Measurements from ENCODE around the gene PER1. TPM values are rescaled to one million over a fixed set of nuclear protein-coding genes. Genes with fewer than 3 reads are reported as not detected.

The PER1 gene
- total and polyA plus RNA-seq, 9 of the 15 experiments (the other 6 are each of a cell fraction or from before 2014, with no cell fraction given) = 0.13 to 26.0 (median 3.4) TPM

- TF ChIP-seq GTF2A2 (tag; IDR thresholded peaks at IDR 0.05) = no peak
- TF ChIP-seq MCM2 (IDR thresholded peaks at IDR 0.05; ENCODE audit: low read depth) = no peak
- peak; percentile 58 for TF ChIP-seq PRDM10 (IDR thresholded peaks at IDR 0.05; ENCODE audit: partially characterized antibody)
- TF ChIP-seq SNAPC5 (CRISPR knock-in tag; IDR thresholded peaks at IDR 0.05) = no peak
- peak; percentile 36; the same call in 1 of the 2 replicates for TF ChIP-seq NCOR1 (IDR thresholded peaks at IDR 0.05)
- no peak for TF ChIP-seq SMARCB1 (IDR thresholded peaks at IDR 0.05; ENCODE audit: insufficient read length, low read depth)
- 0 out of 2 replicates have a peak, but pooled peaks have one; percentile 46 for TF ChIP-seq MTA3 (IDR thresholded peaks at IDR 0.05; ENCODE audit: borderline replicate concordance)
- 0 out of 2 replicates have a peak, but pooled peaks have one; percentile 21 for TF ChIP-seq FOXP4 (CRISPR knock-in tag; IDR thresholded peaks at IDR 0.05; ENCODE audit: borderline replicate concordance)
- TF ChIP-seq CAMTA2 (CRISPR knock-in tag; conservative IDR thresholded peaks at IDR 0.05) = no peak
- no peak for TF ChIP-seq RBM25 (IDR thresholded peaks at IDR 0.05; ENCODE audit: low read depth, low read length, severe bottlenecking)
- no peak for TF ChIP-seq RAD21 (CRISPR knock-in tag; conservative IDR thresholded peaks at IDR 0.05 in 1 of 2, IDR thresholded peaks at IDR 0.05 in 1 of 2)
- no peak for TF ChIP-seq CBX1 (IDR thresholded peaks at IDR 0.05; ENCODE audit: low read depth)
- no peak for TF ChIP-seq KDM2B (CRISPR knock-in tag; IDR thresholded peaks at IDR 0.05)
- TF ChIP-seq RNF2 (IDR thresholded peaks at IDR 0.05) = 0 out of 2 replicates have a peak, but pooled peaks have one; percentile 46
- peak; percentile 86 for TF ChIP-seq SP1 (CRISPR knock-in tag; IDR thresholded peaks at IDR 0.05)
- no peak for TF ChIP-seq TRIM24 (IDR thresholded peaks at IDR 0.05)
- peak; percentile 82 for TF ChIP-seq RBFOX2 (IDR thresholded peaks at IDR 0.05; ENCODE audit: low read depth, low read length)
- no peak for TF ChIP-seq HNRNPK (IDR thresholded peaks at IDR 0.05; ENCODE audit: low read depth, low read length, poor library complexity, severe bottlenecking)
- peak; percentile 76 for TF ChIP-seq ATF3 (IDR thresholded peaks at IDR 0.05)
- TF ChIP-seq ATF3 (CRISPR knock-in tag; conservative IDR thresholded peaks at IDR 0.05) = no peak
- peak in 1 of 2 experiments; percentile 43; a peak in 1 of 4 replicates for TF ChIP-seq HDAC1 (IDR thresholded peaks at IDR 0.05)
- peak; percentile 57 for TF ChIP-seq SAP30 (IDR thresholded peaks at IDR 0.05; ENCODE audit: borderline replicate concordance, insufficient read depth, low read depth, low read length, poor library complexity, severe bottlenecking)
Observed at GRCh38 chr17:8152112-8152775, at the start of gene PER1 (continued).

Measured in K562 (cell line).